ENCODE data around the gene EXOC8. TPM values are rescaled to one million over a fixed set of nuclear protein-coding genes. Genes with fewer than 3 reads are reported as not detected.

Gene EXOC8
- total and polyA plus RNA-seq, 2 of the 13 experiments (the other 11 are each of a cell fraction or from before 2014, with no cell fraction given) = 2.1 to 7.9 TPM

DNA sequence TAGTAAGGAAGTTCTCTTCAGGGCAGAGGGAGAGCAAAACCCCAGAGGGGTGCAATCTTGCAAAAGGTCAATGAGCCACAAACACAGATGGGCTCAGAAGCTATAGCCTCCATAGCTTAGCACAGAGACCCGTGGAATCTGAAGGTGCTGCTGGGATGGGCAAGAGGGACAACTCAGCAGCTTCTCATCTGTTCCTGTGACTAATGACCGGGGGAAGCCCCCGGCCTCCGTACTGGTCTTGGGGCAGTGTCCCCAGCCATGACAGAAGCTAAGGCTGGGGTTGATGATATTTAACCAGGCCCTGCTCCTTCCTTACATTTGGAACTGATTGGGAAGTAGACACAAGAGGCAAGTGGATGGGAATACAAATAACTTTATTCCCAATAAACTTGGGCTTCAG is 19.1 kb downstream of the EXOC8 start (continued):
- TF ChIP-seq, protein P1, sequence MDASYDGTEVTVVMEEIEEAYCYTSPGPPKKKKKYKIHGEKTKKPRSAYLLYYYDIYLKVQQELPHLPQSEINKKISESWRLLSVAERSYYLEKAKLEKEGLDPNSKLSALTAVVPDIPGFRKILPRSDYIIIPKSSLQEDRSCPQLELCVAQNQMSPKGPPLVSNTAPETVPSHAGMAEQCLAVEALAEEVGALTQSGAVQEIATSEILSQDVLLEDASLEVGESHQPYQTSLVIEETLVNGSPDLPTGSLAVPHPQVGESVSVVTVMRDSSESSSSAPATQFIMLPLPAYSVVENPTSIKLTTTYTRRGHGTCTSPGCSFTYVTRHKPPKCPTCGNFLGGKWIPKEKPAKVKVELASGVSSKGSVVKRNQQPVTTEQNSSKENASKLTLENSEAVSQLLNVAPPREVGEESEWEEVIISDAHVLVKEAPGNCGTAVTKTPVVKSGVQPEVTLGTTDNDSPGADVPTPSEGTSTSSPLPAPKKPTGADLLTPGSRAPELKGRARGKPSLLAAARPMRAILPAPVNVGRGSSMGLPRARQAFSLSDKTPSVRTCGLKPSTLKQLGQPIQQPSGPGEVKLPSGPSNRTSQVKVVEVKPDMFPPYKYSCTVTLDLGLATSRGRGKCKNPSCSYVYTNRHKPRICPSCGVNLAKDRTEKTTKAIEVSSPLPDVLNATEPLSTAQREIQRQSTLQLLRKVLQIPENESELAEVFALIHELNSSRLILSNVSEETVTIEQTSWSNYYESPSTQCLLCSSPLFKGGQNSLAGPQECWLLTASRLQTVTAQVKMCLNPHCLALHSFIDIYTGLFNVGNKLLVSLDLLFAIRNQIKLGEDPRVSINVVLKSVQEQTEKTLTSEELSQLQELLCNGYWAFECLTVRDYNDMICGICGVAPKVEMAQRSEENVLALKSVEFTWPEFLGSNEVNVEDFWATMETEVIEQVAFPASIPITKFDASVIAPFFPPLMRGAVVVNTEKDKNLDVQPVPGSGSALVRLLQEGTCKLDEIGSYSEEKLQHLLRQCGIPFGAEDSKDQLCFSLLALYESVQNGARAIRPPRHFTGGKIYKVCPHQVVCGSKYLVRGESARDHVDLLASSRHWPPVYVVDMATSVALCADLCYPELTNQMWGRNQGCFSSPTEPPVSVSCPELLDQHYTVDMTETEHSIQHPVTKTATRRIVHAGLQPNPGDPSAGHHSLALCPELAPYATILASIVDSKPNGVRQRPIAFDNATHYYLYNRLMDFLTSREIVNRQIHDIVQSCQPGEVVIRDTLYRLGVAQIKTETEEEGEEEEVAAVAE (CRISPR knock-in tag; IDR thresholded peaks at IDR 0.05; ENCODE audit: borderline replicate concordance) = no peak
- TF ChIP-seq, protein P2, sequence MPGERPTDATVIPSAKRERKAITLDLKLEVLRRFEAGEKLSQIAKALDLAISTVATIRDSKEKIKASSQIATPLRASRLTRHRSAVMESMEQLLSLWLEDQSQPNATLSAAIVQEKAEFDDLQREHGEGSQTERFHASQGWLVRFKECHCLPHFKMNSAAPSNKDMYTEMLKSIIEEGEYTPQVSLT (CRISPR knock-in tag; IDR thresholded peaks at IDR 0.05; ENCODE audit: borderline replicate concordance, low read depth) = no peak
- TF ChIP-seq ZBTB7B (CRISPR knock-in tag; IDR thresholded peaks at IDR 0.05) = no peak

DNA sequence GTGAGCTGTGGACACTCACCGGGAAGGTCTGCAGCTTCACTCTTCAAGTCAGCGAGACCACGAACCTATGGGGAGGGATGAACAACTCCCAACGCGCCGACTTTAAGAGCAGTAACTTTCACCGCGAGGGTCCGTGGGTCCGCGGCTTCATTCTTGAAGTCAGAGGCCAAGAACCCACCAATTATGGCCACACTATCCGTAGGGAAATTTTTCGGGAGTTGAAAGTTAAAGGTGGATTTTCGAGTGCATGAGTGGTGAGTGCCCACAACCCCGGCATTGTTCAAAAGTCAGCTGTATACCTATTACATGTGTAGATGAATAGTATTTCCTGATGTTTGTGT is 19.7 kb downstream of the EXOC8 start:
- Histone ChIP-seq H3K36me3 (replicated peaks in 1 of 2; ENCODE audit: control insufficient read depth in 1 of 2, insufficient read depth in 2 of 2, low read length in 2 of 2) (no peaks in the 10 kb centered on the region), H3K4me2 (ENCODE audit: low read depth, low read length) (no peak overlapping the region), H4K20me1 (ENCODE audit: insufficient read depth, low read length) (no peaks in the 10 kb centered on the region), H3K27me3 (ENCODE audit: control insufficient read depth in 1 of 2, insufficient read depth in 2 of 2, low read length in 2 of 2) (no peaks in the 10 kb centered on the region), H3K4me3 (replicated peaks in 1 of 3; ENCODE audit: insufficient read depth in 1 of 3, low read depth in 2 of 3, low read length in 3 of 3) (no peak overlapping the region), H2AFZ (ENCODE audit: low read length) (no peak overlapping the region), H3K9ac (ENCODE audit: insufficient read depth, low read depth, low read length) (no peak overlapping the region), H3K4me1 (ENCODE audit: insufficient read depth, low read length) (no peaks in the 10 kb centered on the region), H3K27ac (ENCODE audit: extremely low read length, insufficient read depth, low read length) (no peak overlapping the region), H3K79me2 (ENCODE audit: insufficient read depth, low read length) (no peaks in the 10 kb centered on the region), H3K9me3 (ENCODE audit: low read length) (no peaks in the 10 kb centered on the region)
- TF ChIP-seq, protein P3, sequence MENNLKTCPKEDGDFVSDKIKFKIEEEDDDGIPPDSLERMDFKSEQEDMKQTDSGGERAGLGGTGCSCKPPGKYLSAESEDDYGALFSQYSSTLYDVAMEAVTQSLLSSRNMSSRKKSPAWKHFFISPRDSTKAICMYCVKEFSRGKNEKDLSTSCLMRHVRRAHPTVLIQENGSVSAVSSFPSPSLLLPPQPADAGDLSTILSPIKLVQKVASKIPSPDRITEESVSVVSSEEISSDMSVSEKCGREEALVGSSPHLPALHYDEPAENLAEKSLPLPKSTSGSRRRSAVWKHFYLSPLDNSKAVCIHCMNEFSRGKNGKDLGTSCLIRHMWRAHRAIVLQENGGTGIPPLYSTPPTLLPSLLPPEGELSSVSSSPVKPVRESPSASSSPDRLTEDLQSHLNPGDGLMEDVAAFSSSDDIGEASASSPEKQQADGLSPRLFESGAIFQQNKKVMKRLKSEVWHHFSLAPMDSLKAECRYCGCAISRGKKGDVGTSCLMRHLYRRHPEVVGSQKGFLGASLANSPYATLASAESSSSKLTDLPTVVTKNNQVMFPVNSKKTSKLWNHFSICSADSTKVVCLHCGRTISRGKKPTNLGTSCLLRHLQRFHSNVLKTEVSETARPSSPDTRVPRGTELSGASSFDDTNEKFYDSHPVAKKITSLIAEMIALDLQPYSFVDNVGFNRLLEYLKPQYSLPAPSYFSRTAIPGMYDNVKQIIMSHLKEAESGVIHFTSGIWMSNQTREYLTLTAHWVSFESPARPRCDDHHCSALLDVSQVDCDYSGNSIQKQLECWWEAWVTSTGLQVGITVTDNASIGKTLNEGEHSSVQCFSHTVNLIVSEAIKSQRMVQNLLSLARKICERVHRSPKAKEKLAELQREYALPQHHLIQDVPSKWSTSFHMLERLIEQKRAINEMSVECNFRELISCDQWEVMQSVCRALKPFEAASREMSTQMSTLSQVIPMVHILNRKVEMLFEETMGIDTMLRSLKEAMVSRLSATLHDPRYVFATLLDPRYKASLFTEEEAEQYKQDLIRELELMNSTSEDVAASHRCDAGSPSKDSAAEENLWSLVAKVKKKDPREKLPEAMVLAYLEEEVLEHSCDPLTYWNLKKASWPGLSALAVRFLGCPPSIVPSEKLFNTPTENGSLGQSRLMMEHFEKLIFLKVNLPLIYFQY (CRISPR knock-in tag; IDR thresholded peaks at IDR 0.05; ENCODE audit: borderline replicate concordance) = no peak
- TF ChIP-seq ZMYM2 (CRISPR knock-in tag; IDR thresholded peaks at IDR 0.05) (no peak), ZNF282 (IDR thresholded peaks at IDR 0.05; ENCODE audit: partially characterized antibody) (no peak), ARNT (IDR thresholded peaks at IDR 0.05) (no peak), FLYWCH1 (CRISPR knock-in tag; IDR thresholded peaks at IDR 0.05) (no peak)
- ChIA-PET CTCF (ENCODE audit: low intra/inter-chr PET ratio, low total read pairs) (no interaction called here), POLR2A (no interaction called here)
- FAIRE-seq (no peak), DNase-seq (ENCODE audit: low spot score) (no peak), ATAC-seq (no peak)
- no TSS peak for BruUV-seq (replicated peaks)
- 91% methylated on average over 15 of the region's 15 CpGs for WGBS (ENCODE audit: low lambda C conversion rate)
- intact Hi-C loops (cut with micrococcal nuclease; ENCODE audit: unreplicated experiment) = no loop called here
- in situ Hi-C loops (cut with HindIII; ENCODE audit: extremely low pct_ligation_motif_present, low pct_unique_long_range_greater_than_20kb) = no loop called here

Measured in HepG2 (cell line).